Stimulated activated CD8-positive, alpha-beta memory T cell treated with anti-CD3 and anti-CD28 coated beads, Interleukin-15, amount 100 ng/mL, for 24 hours (primary cell): Measurements from ENCODE around the gene PRKX.
"Not testable (repeated sequence)": the region's sequence is repeated elsewhere in the genome, so short reads cannot be mapped to it uniquely, and the experiment has no call there.

ENCODE experiments used
- DNase-seq: peaks from one replicate; pipeline ENCODE4 v3.0.0-alpha.2; 2020; ENCODE audit warnings: low read depth

PRKX gene

GRCh38 chrX:3711331-3711917 is 2.0 kb downstream of the PRKX start:
- no peak for DNase-seq

GRCh38 chrX:3707673-3708274 is 5.7 kb downstream of the PRKX start:
- DNase-seq, result not testable (repeated sequence)

- DNase-seq, result no peak
These were observed 7.0 kb downstream of the PRKX start for GRCh38 chrX:3706481-3706880.

- DNase-seq, result not testable (repeated sequence)
These were observed 10.2 kb downstream of the PRKX start for GRCh38 chrX:3703251-3703650.

GRCh38 chrX:3702095-3702494 is 11.4 kb downstream of the PRKX start:
- DNase-seq, result not testable (repeated sequence)

GRCh38 chrX:3701445-3701928 is 12.0 kb downstream of the PRKX start:
- DNase-seq, result not testable (repeated sequence)

- no peak for DNase-seq
These were observed 13.5 kb downstream of the PRKX start for GRCh38 chrX:3699821-3700381.

GRCh38 chrX:3697701-3698279 is 15.7 kb downstream of the PRKX start:
- no peak for DNase-seq

GRCh38 chrX:3697220-3697684 is 16.2 kb downstream of the PRKX start:
- no peak for DNase-seq

GRCh38 chrX:3695536-3695935 is 17.9 kb downstream of the PRKX start:
- DNase-seq, result no peak

GRCh38 chrX:3690140-3690539 is 23.3 kb downstream of the PRKX start:
- no peak for DNase-seq

- not testable (repeated sequence) for DNase-seq
These were observed 30.2 kb downstream of the PRKX start for GRCh38 chrX:3683236-3683635.

- DNase-seq, result no peak
These were observed 33.0 kb downstream of the PRKX start for GRCh38 chrX:3680459-3680858.

- DNase-seq, result no peak
These were observed 33.8 kb downstream of the PRKX start for GRCh38 chrX:3679669-3680068.

- DNase-seq, result no peak
These were observed 35.1 kb downstream of the PRKX start for GRCh38 chrX:3678328-3678727.

GRCh38 chrX:3674881-3675280 is 38.6 kb downstream of the PRKX start:
- DNase-seq, result no peak

- no peak for DNase-seq
These were observed 43.5 kb downstream of the PRKX start for GRCh38 chrX:3669841-3670475.

GRCh38 chrX:3666975-3667374 is 46.5 kb downstream of the PRKX start:
- no peak for DNase-seq

GRCh38 chrX:3664921-3665320 is 48.5 kb downstream of the PRKX start:
- DNase-seq, result no peak

- not testable (repeated sequence) for DNase-seq
These were observed 49.7 kb downstream of the PRKX start for GRCh38 chrX:3663576-3664250.

- DNase-seq, result no peak
These were observed 53.7 kb downstream of the PRKX start for GRCh38 chrX:3659761-3660160.

- no peak for DNase-seq
These were observed 58.3 kb downstream of the PRKX start for GRCh38 chrX:3655181-3655580.
